Astrocyte of the cerebellum (primary cell): Measurements from ENCODE around the gene XKR7.
A peak's percentile ranks its signal among the peaks of the same experiment; 100 is the strongest.
"Not testable (repeated sequence)": the region's sequence is repeated elsewhere in the genome, so short reads cannot be mapped to it uniquely, and the experiment has no call there.

Experiments used
- DNase-seq: peaks from one replicate; pipeline ENCODE4 v3.0.0-alpha.2; 2011; ENCODE audit warnings: low read depth
- H3K4me3 ChIP-seq: 2 replicates; pipeline ENCODE4 v1.5.1; 2011; ENCODE audit warnings: mild to moderate bottlenecking, low read depth, low read length, moderate library complexity
- in situ Hi-C: cut with HindIII; loops from 2 replicates; pipeline ENCODE4 v1.10.0; 2017; ENCODE audit warnings: low sequenced_read_pairs
- TF ChIP-seq, protein P1 (sequence below): IDR thresholded peaks from 2 replicates; pipeline ENCODE4 v1.5.1; 2012; ENCODE audit warnings: low read length, low read depth, moderate library complexity, mild to moderate bottlenecking; ENCODE audit errors: missing control alignments

XKR7 gene

GRCh38 chr20:32028647-32029372 lies 60.9 kb downstream of the XKR7 start:
- TF ChIP-seq, protein P1, sequence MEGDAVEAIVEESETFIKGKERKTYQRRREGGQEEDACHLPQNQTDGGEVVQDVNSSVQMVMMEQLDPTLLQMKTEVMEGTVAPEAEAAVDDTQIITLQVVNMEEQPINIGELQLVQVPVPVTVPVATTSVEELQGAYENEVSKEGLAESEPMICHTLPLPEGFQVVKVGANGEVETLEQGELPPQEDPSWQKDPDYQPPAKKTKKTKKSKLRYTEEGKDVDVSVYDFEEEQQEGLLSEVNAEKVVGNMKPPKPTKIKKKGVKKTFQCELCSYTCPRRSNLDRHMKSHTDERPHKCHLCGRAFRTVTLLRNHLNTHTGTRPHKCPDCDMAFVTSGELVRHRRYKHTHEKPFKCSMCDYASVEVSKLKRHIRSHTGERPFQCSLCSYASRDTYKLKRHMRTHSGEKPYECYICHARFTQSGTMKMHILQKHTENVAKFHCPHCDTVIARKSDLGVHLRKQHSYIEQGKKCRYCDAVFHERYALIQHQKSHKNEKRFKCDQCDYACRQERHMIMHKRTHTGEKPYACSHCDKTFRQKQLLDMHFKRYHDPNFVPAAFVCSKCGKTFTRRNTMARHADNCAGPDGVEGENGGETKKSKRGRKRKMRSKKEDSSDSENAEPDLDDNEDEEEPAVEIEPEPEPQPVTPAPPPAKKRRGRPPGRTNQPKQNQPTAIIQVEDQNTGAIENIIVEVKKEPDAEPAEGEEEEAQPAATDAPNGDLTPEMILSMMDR = no peak
- peak; percentile 20 for DNase-seq
- H3K4me3 ChIP-seq = no peak overlapping the region
- in situ Hi-C loops = no loop called here

DNA sequence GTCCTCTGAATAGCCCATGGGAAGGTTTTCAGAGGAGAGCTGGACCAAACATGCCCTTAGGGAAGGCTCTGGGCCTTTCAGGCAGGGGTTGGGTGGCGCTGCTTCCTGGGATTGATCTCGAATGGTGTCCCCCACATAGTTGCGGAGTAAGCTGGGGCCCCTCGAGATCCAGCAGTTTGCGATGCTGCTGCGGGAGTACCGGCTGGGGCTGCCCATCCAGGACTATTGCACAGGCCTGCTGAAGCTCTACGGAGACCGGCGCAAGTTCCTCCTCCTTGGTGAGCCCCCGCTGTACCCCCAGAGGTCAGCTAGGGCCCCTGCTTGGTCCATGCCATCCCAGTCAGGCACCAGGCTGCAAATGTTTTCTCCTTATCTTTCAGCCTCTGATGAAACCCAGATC lies 61.6 kb downstream of the XKR7 start:
- in situ Hi-C loops = no loop called here
- no peak overlapping the region for H3K4me3 ChIP-seq
- TF ChIP-seq, protein P1 = no peak
- no peak for DNase-seq

- H3K4me3 ChIP-seq = peak overlapping the region; percentile 18
- TF ChIP-seq, protein P1 = peak; percentile 98
Observed at GRCh38 chr20:32031007-32031958, 63.3 kb downstream of the XKR7 start.

GRCh38 chr20:32033316-32033715 lies 65.4 kb downstream of the XKR7 start:
- no peak overlapping the region for H3K4me3 ChIP-seq
- DNase-seq = no peak
- TF ChIP-seq, protein P1 = no peak
- in situ Hi-C loops = no loop called here

More at GRCh38 chr20:32031007-32031958, 63.3 kb downstream of the XKR7 start:
- in situ Hi-C loops = no loop called here
- peak; percentile 43 for DNase-seq

DNA sequence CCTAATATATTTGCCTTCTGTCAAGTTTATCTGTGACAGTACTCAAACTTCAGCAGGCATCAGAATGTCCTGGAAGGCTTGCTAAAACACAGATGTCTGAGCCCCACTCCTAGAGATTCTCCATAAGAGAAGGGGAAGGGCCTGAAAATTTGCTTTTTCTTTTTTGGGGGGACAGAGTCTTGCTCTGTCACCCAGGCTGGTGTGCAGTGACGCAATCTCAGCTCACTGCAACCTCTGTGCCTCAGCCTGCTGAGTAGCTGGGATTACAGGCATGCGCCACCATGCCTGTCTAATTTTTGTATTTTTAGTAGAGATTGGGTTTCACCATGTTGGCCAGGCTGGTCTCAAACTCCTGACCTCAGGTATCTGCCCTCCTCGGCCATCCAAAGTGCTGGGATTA lies 65.8 kb downstream of the XKR7 start:
- H3K4me3 ChIP-seq, in situ Hi-C loops, DNase-seq: not testable (repeated sequence)

- in situ Hi-C loops = no loop called here
- H3K4me3 ChIP-seq = no peak overlapping the region
- TF ChIP-seq, protein P1 = peak; percentile 21
- no peak for DNase-seq
Observed at GRCh38 chr20:32034581-32035425, 66.9 kb downstream of the XKR7 start.
